Effector memory CD4-positive, alpha-beta T cell (primary cell): ENCODE results near the gene UBE2S.

Experiments used
- DNase-seq, 3 donors: peaks; one replicate each; pipeline ENCODE4 v3.0.0-alpha.2; 2020
- H3K27ac ChIP-seq: 2 replicates; pipeline ENCODE4 v1.7.0; 2013; ENCODE audit warnings: mild to moderate bottlenecking, low read length, moderate library complexity; ENCODE audit not compliant: insufficient read depth, poor library complexity, severe bottlenecking
- H3K27me3 ChIP-seq: replicated peaks from 2 replicates; pipeline ENCODE4 v1.7.0; 2013; ENCODE audit warnings: mild to moderate bottlenecking, low read length; ENCODE audit not compliant: insufficient read depth, control insufficient read depth, poor library complexity, severe bottlenecking
- H3K36me3 ChIP-seq: 2 replicates; pipeline ENCODE4 v1.7.0; 2013; ENCODE audit warnings: mild to moderate bottlenecking, low read length, moderate library complexity; ENCODE audit not compliant: control insufficient read depth, insufficient read depth
- H3K4me1 ChIP-seq: 2 replicates; pipeline ENCODE4 v1.7.0; 2013; ENCODE audit warnings: low read length, mild to moderate bottlenecking; ENCODE audit not compliant: control insufficient read depth, insufficient read depth, poor library complexity, severe bottlenecking
- H3K4me3 ChIP-seq: 2 replicates; pipeline ENCODE4 v1.7.0; 2013; ENCODE audit warnings: low read length, low read depth, mild to moderate bottlenecking; ENCODE audit not compliant: insufficient read depth, poor library complexity, severe bottlenecking
- H3K9me3 ChIP-seq: 2 replicates; pipeline ENCODE4 v1.7.0; 2013; ENCODE audit warnings: mild to moderate bottlenecking, low read length, moderate library complexity; ENCODE audit not compliant: control insufficient read depth

UBE2S gene

GRCh38 chr19:55353356-55353802 is 54.2 kb downstream of the UBE2S start:
- Histone ChIP-seq H3K27me3 (peaks cover 21% of the 10 kb centered on the region), H3K27ac (no peak overlapping the region), H3K9me3 (no peaks in the 10 kb centered on the region), H3K4me1 (peaks cover 21% of the 10 kb centered on the region), H3K36me3 (no peaks in the 10 kb centered on the region), H3K4me3 (peak overlapping the region; percentile 52)
- no peak for DNase-seq

DNA sequence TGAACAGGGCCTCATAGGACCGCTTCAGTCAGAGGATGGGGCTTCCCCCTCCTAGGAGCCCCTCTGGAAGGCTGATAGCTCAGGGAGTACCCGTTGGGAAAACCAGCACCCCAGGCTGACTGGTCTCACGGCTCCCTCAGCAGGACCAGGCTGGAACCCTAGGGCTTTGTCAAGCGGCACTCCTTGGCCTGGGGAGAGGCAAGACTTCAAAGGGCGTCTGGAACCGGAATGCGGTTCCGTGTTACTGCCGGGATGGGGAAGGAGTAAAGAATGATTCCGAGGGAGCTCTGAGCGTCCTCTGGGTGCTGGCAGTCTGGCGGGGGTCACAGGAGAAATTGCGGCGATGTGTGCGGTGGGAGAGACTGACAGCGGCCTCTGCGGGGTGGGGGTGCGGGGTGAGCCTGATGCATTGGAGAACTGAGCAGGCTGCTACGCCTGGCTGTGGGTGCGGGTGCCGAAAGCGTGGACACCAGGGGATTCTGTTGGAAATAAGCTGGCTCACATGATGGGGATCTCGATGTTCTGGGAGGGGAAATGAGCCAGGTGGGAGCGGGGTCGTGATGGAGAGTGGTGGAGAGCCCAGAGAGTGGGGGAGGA is 54.9 kb downstream of the UBE2S start:
- Histone ChIP-seq H3K27me3 (peaks cover 21% of the 10 kb centered on the region), H3K36me3 (no peaks in the 10 kb centered on the region), H3K27ac (no peak overlapping the region), H3K9me3 (no peaks in the 10 kb centered on the region), H3K4me1 (peaks cover 21% of the 10 kb centered on the region), H3K4me3 (no peak overlapping the region)
- DNase-seq = no peak

DNA sequence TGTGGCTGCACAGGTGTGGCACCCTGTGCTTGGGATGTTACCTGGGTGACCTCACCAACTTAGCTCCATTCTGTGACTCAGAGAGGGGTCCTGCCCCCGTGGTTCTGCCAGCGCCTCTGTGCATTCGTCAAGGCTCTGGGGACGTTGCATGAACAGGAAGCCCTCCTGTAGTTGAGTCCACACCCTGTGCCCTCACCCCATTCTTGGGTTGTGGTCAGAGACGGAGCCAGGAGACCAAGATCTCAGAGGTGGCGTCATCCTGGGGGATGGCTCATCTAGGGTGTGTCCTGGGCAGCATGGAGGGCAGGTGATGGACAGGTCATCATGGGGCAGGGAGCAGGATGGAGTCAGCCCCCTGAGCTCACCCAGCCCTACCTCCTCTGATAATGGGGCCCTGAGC is 55.5 kb downstream of the UBE2S start:
- Histone ChIP-seq H3K36me3 (no peaks in the 10 kb centered on the region), H3K4me1 (peaks cover 21% of the 10 kb centered on the region), H3K27ac (no peak overlapping the region), H3K4me3 (no peak overlapping the region), H3K27me3 (peaks cover 21% of the 10 kb centered on the region), H3K9me3 (no peaks in the 10 kb centered on the region)
- no peak for DNase-seq

- peaks cover 21% of the 10 kb centered on the region for H3K27me3 ChIP-seq
- H3K27ac ChIP-seq = no peak overlapping the region
- no peak for DNase-seq
- H3K4me3 ChIP-seq = no peak overlapping the region
- no peaks in the 10 kb centered on the region for H3K9me3 ChIP-seq
- no peaks in the 10 kb centered on the region for H3K36me3 ChIP-seq
- H3K4me1 ChIP-seq = peaks cover 21% of the 10 kb centered on the region
Observed at GRCh38 chr19:55350620-55351315, 56.8 kb downstream of the UBE2S start.
